Ovary (tissue), 9 donors: ENCODE data around the gene TMEFF2. TPM values are rescaled to one million over a fixed set of nuclear protein-coding genes. Genes with fewer than 3 reads are reported as not detected.

Experiments used
- DNase-seq, 5 donors: peaks; one replicate each; pipeline ENCODE4 v3.0.0-alpha.2; 2019 to 2020
- H3K27ac ChIP-seq, 2 donors: fragments of 200-600 bp; one replicate each; pipeline versions ENCODE4 v1.5.1 to v1.8.0; 2019 to 2022
- H3K27me3 ChIP-seq: fragments of 200-600 bp; one replicate; pipeline ENCODE4 v1.8.0; 2022
- H3K36me3 ChIP-seq: fragments of 200-600 bp; sonication (generic); one replicate; pipeline ENCODE4 v1.5.1; 2019
- H3K4me1 ChIP-seq: one replicate; pipeline ENCODE4 v1.8.1; 2013; ENCODE audit warnings: mild to moderate bottlenecking, moderate library complexity; ENCODE audit not compliant: insufficient read depth
- H3K4me3 ChIP-seq: fragments of 200-600 bp; sonication (generic); one replicate; pipeline ENCODE4 v1.5.1; 2017
- H3K9me3 ChIP-seq, 2 donors: fragments of 200-600 bp in 1 of 2; sonication (generic) in 1 of 2; one replicate each; pipeline versions ENCODE4 v1.5.1 to v1.8.1; 2013 to 2019; ENCODE audit warnings: mild to moderate bottlenecking in 1 of 2, moderate library complexity in 1 of 2
- EP300 ChIP-seq: sonication (generic); formaldehyde crosslinking; IDR thresholded peaks from one replicate; pipeline ENCODE4 v1.6.1; 2017; ENCODE audit warnings: antibody characterized with exemption
- POLR2A ChIP-seq: fragments of 450-650 bp; IDR thresholded peaks from one replicate; pipeline ENCODE4 v1.6.1; 2017; ENCODE audit warnings: antibody characterized with exemption, mild to moderate bottlenecking, moderate library complexity
- WGBS, 3 donors: extraction: QIAGEN DNeasy Blood & Tissue Kit in 1 of 3; methylation state at CpG; one replicate each; pipeline versions ENCODE4 v1.1.5 to v1.1.7; 2013 to 2017; 5-methylcytosine and 5-hydroxymethylcytosine counted together
- intact Hi-C, 4 donors: fragments of 100-400 bp; cut with DNase I; formaldehyde crosslinking; loops; one replicate each; pipeline versions ENCODE4 v1.11.0 to v1.15.1; 2022 to 2023
- polyA plus RNA-seq, 2 donors: library from polyadenylated mRNA; stranded (reverse); fragments of 200-250 nt in 1 of 2; fragments of 350-450 nt in 1 of 2; fragmentation: Illumina TruSeq in 1 of 2; extraction: RNeasy Lipid Tissue Mini Kit (QIAGEN cat#74804) in 1 of 2; gene quantifications; one replicate each; pipeline ENCODE4 v1.2.3, GENCODE V29; 2013 to 2014
- total RNA-seq, 7 donors: library from RNA; depleted of rRNA in 2 of 7; stranded (reverse); fragments of >200 nt in 2 of 7; fragmentation: NEBNext Ultra II Directional in 3 of 7; extraction: Animal tissue kit (Norgen Biotek cat#: 25700) in 3 of 7; gene quantifications; one replicate each; pipeline versions ENCODE4 v1.1.0 to v1.2.4, GENCODE V29; 2016 to 2023
- TF ChIP-seq, protein P1 (sequence below), 3 donors: fragments of 450-650 bp in 2 of 3; fragments of 200-600 bp in 1 of 3; IDR thresholded peaks; one replicate each; pipeline versions ENCODE4 v1.5.1 to v1.8.0; 2016 to 2022; ENCODE audit warnings: antibody characterized with exemption in 3 of 3, mild to moderate bottlenecking in 1 of 3
- donor health status: DM: no; HTN: no; CAD: no; lungs with moderate emphysema.
- donor health status: DM: no; HTN: no; CAD: no.
- donor health status: Bipolar disorder and iron deficiency.
- donor health status: DM: yes; HTN: yes; CAD: no.
- donor health status: DM: no; HTN: no; CAD: no.
- donor health status: DM: yes; HTN: yes; CAD: no.

The TMEFF2 gene
- total and polyA plus RNA-seq, 9 donors, result 0.05 to 0.34 (median 0.08) TPM; not detected in 5

DNA sequence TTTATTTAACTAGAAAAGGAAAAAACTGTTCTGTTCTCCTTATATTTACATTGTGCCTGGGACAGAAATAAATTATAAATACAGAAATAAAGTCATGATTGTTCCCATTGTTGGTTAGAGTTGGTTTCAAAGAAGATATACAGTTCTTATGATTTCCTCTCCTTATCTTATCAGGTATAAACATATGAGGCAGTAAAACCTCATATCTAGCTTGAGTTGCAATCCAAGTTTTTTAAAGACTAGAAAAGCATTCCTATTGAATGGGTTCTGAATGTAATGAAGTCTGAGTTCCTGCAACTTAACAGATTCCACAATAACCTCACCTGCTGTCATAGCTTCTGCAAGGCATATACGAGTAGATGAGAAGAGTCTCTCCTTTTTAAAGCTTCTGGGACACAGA, 233.2 kb downstream of the TMEFF2 start:
- intact Hi-C loops, result no loop called here
- Histone ChIP-seq H3K27ac (no peak overlapping the region), H3K4me1 (no peaks in the 10 kb centered on the region), H3K27me3 (no peaks in the 10 kb centered on the region), H3K9me3 (no peaks in the 10 kb centered on the region), H3K4me3 (no peak overlapping the region), H3K36me3 (no peaks in the 10 kb centered on the region)
- no peak for DNase-seq
- TF ChIP-seq EP300, result no peak
- TF ChIP-seq POLR2A, result no peak
- TF ChIP-seq, protein P1, sequence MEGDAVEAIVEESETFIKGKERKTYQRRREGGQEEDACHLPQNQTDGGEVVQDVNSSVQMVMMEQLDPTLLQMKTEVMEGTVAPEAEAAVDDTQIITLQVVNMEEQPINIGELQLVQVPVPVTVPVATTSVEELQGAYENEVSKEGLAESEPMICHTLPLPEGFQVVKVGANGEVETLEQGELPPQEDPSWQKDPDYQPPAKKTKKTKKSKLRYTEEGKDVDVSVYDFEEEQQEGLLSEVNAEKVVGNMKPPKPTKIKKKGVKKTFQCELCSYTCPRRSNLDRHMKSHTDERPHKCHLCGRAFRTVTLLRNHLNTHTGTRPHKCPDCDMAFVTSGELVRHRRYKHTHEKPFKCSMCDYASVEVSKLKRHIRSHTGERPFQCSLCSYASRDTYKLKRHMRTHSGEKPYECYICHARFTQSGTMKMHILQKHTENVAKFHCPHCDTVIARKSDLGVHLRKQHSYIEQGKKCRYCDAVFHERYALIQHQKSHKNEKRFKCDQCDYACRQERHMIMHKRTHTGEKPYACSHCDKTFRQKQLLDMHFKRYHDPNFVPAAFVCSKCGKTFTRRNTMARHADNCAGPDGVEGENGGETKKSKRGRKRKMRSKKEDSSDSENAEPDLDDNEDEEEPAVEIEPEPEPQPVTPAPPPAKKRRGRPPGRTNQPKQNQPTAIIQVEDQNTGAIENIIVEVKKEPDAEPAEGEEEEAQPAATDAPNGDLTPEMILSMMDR (IDR thresholded peaks at IDR 0.05), result no peak
- 27 to 48% (median 37%) methylated on average over 1 of the region's 1 CpG for WGBS, 3 donors

DNA sequence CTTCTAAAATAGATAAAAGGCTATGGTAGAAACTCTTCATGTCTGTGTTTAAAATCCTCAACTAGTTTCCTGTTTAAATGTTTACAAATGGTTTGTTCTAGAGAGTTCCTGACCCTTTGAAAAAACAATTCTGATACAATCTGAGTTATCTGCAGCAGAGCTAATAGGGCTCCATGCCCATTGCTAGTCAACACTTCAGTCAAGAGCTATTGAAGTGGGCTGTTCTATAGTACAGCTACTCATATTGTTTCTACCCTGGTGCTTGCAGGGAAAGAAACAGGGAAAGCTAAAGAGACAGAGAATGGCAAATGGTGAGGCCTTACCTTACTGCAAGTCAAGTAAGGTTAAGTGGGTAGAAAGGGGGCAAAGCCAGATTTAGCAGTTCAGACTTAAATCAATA, 235.5 kb downstream of the TMEFF2 start:
- TF ChIP-seq, protein P1 (IDR thresholded peaks at IDR 0.05), result no peak
- TF ChIP-seq EP300 (no peak), POLR2A (no peak)
- Histone ChIP-seq H3K4me1 (no peaks in the 10 kb centered on the region), H3K9me3 (no peaks in the 10 kb centered on the region), H3K27ac (no peak overlapping the region), H3K36me3 (no peaks in the 10 kb centered on the region), H3K27me3 (no peaks in the 10 kb centered on the region), H3K4me3 (no peak overlapping the region)
- no peak for DNase-seq
- intact Hi-C loops, result no loop called here

DNA sequence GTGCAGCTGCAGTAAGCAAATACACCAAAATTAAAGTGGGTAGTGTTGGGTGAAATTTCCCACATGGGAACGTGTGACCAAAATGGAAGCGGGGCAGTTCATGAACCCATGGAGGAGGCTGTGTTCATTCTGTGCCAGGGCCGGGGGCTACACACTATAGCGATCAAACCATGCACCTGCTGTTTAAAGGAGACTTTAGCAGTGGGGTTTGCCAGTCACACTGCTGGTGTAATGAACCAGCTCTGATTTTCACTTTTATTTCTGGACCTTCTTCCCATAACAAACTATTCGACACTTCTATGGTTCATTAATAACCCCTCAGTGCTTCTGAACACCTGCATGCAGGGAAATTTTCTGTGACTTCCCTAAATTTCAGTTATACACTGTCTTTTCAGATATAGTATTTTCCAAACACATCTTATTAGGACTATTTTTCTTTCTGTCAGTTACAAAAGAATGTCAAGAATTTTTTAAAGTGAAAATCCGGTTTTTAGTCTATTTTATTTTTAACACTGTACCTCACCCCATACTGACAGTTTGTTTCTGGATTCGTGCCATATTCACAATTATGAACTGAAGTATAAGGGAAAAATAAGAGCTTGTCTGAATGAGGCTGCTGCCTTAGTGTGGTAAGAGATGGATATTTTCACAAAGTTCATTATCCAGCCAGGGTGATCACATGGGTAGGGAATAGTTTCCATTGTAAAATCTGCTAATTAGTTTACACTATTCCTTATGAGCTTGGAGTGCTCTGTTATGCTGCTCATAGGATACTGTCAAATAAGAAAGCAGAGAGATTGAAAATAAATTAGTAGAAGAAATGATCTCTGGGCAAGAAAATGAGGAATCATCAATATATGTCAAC, 236.5 kb downstream of the TMEFF2 start:
- Histone ChIP-seq H3K36me3 (no peaks in the 10 kb centered on the region), H3K4me3 (no peak overlapping the region), H3K4me1 (no peaks in the 10 kb centered on the region), H3K27ac (no peak overlapping the region), H3K27me3 (no peaks in the 10 kb centered on the region), H3K9me3 (no peaks in the 10 kb centered on the region)
- intact Hi-C loops, result no loop called here
- DNase-seq, result no peak
- TF ChIP-seq, protein P1 (IDR thresholded peaks at IDR 0.05), result no peak
- TF ChIP-seq EP300 (no peak), POLR2A (no peak)
- 46 to 53% (median 47%) methylated on average over 7 of the region's 7 CpGs for WGBS, 3 donors

DNA sequence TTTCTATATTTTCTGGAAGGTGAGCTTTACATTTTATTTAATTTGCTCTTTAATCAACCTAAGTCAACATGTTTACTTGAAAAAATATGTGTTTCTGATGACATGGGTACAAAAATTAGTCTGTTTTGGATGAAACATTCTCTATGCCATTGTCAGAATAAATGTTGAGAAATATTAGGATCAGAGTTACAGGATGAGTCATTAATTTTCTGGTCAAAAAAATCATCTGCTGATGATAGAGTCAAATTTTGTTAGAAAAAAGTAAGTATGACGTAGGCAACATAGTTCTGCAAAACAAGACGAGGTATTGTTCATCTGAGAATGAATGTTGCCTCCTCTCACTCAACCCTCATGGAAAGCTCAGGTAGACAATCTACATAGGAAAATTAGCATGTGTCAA, 240.3 kb downstream of the TMEFF2 start:
- no peaks in the 10 kb centered on the region for H3K4me1 ChIP-seq
- H3K4me3 ChIP-seq, result no peak overlapping the region
- H3K36me3 ChIP-seq, result no peaks in the 10 kb centered on the region
- 50 to 77% (median 72%) methylated on average over 2 of the region's 2 CpGs for WGBS, 3 donors
- TF ChIP-seq, protein P1 (IDR thresholded peaks at IDR 0.05), result no peak
- TF ChIP-seq POLR2A, result no peak
- no peak for TF ChIP-seq EP300
- H3K27ac ChIP-seq, result no peak overlapping the region
- H3K27me3 ChIP-seq, result no peaks in the 10 kb centered on the region
- no peak for DNase-seq
- H3K9me3 ChIP-seq, result no peaks in the 10 kb centered on the region
- intact Hi-C loops, result no loop called here
